Naive thymus-derived CD8-positive, alpha-beta T cell (primary cell): Measurements from ENCODE around the gene ELOB. TPM values are rescaled to one million over a fixed set of nuclear protein-coding genes. Genes with fewer than 3 reads are reported as not detected.

Source experiments
- ATAC-seq, 2 donors: fragments of 150-1000 bp; cut with Tn5 transposase in 1 of 2; sonication (Bioruptor Pico), chemical (Tn5 transposase) in 1 of 2; 1 replicate in 1 of 2; 2 replicates in 1 of 2; pipeline ENCODE4 v1.10.0; 2021; ENCODE audit warnings: mild to moderate bottlenecking in 2 of 2, moderate library complexity in 2 of 2
- POLR2A ChIA-PET: fragments of 350-600 bp; sonication (Branson Sonifier 250); formaldehyde crosslinking; loops from one replicate; lab custom pipeline; 2021; ENCODE audit warnings: antibody characterized with exemption; lab: Charles Lee
- DNase-seq, 10 donors: peaks; one replicate each; pipeline versions ENCODE4 v3.0.0 to v3.0.0-alpha.2; 2020 to 2022
- H3K27ac Mint-ChIP-seq, 10 donors: one replicate each; pipeline ENCODE4 v1.8.0; 2020 to 2022; ENCODE audit warnings: mild to moderate bottlenecking in 10 of 10, mixed read lengths in 10 of 10, moderate library complexity in 4 of 10, inconsistent platforms in 1 of 10
- H3K27me3 Mint-ChIP-seq, 5 donors: one replicate each; pipeline ENCODE4 v1.8.0; 2021 to 2022; ENCODE audit warnings: mixed read lengths in 5 of 5
- H3K36me3 Mint-ChIP-seq, 3 donors: one replicate each; pipeline ENCODE4 v1.8.0; 2020 to 2022; ENCODE audit warnings: mixed read lengths in 3 of 3, mild to moderate bottlenecking in 2 of 3, inconsistent platforms in 1 of 3
- H3K4me1 Mint-ChIP-seq, 4 donors: one replicate each; pipeline ENCODE4 v1.8.0; 2021 to 2022; ENCODE audit warnings: mixed read lengths in 4 of 4
- H3K4me3 Mint-ChIP-seq, 10 donors: one replicate each; pipeline ENCODE4 v1.8.0; 2020 to 2022; ENCODE audit warnings: mild to moderate bottlenecking in 10 of 10, mixed read lengths in 10 of 10, moderate library complexity in 6 of 10, inconsistent platforms in 1 of 10
- H3K9me3 Mint-ChIP-seq, 9 donors: one replicate each; pipeline ENCODE4 v1.8.0; 2020 to 2022; ENCODE audit warnings: mixed read lengths in 9 of 9, mild to moderate bottlenecking in 3 of 9, inconsistent platforms in 1 of 9, moderate library complexity in 1 of 9
- polyA plus RNA-seq, 3 donors: library from polyadenylated mRNA; unstranded; fragments of 300-500 nt; fragmentation: Illumina TruSeq; gene quantifications; one replicate each; pipeline ENCODE4 v1.2.3, GENCODE V29; 2021
- total RNA-seq, 8 experiments: library from RNA in 2 of 8; stranded (reverse) in 2 of 8; gene quantifications; one replicate each; pipeline ENCODE4 v1.2.3 and lab custom pipeline; 2021 to 2026

ELOB gene
- total and polyA plus RNA-seq, 5 experiments from 2014 or later, result 121 to 301 (median 230) TPM

- peak overlapping the region in 3 of 10 donors; percentile 28 to 78 (median 67) for H3K27ac Mint-ChIP-seq
- peaks cover 46 to 100% (median 66%) of the 10 kb centered on the region in 3 donors for H3K36me3 Mint-ChIP-seq
- no peak for DNase-seq
- peaks cover 6 to 65% (median 41%) of the 10 kb centered on the region in 4 donors for H3K4me1 Mint-ChIP-seq
- H3K27me3 Mint-ChIP-seq, result no peaks in the 10 kb centered on the region
- no peaks in the 10 kb centered on the region for H3K9me3 Mint-ChIP-seq
- POLR2A ChIA-PET, result no interaction called here
- peak overlapping the region in 1 of 10 donors; percentile 44 for H3K4me3 Mint-ChIP-seq
- ATAC-seq, result no peak
These were observed 15.0 kb downstream of the ELOB start for GRCh38 chr16:2761886-2762583.

DNA sequence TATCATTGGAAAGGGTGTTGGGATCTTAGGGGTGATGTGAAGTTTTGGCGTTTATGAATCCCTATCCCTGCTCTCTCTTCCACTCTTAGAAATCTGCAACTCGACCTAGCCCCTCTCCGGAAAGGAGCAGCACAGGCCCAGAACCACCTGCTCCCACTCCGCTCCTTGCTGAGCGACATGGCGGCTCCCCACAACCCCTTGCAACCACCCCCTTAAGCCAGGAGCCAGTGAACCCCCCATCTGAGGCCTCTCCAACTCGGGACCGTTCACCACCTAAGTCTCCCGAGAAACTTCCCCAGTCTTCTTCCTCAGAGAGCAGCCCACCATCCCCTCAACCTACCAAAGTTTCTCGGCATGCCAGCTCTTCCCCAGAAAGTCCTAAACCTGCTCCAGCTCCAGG, 15.6 kb downstream of the ELOB start:
- Mint-ChIP-seq H3K4me3 (peak overlapping the region in 1 of 10 donors; percentile 10), H3K27me3 (no peaks in the 10 kb centered on the region), H3K27ac (peak overlapping the region in 2 of 10 donors; percentile 67 to 73), H3K36me3 (peaks cover 43 to 100% (median 60%) of the 10 kb centered on the region in 3 donors), H3K4me1 (peaks cover 11 to 67% (median 44%) of the 10 kb centered on the region in 4 donors), H3K9me3 (no peaks in the 10 kb centered on the region)
- DNase-seq (no peak), ATAC-seq (no peak)
- POLR2A ChIA-PET, result no interaction called here

DNA sequence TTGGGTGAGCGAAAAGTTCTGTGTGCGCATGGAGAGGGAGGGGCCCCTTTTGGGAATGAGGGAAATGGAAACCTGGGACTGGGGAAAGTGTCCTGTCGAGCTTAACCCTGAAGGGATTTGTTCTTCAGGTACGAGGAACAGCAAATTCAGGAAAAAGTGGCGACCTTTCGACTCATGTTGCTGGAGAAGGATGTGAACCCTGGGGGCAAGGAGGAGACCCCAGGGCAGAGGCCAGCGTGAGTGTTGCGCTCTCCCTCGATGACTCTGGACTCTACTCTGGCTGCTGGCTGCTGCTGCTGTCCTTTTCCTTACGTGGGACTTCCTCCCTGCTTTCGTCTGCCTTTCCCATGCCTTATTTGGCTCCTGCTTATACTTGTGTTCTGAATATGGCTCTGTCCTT, 19.7 kb downstream of the ELOB start:
- DNase-seq (no peak), ATAC-seq (no peak)
- Mint-ChIP-seq H3K27me3 (no peaks in the 10 kb centered on the region), H3K4me3 (no peak overlapping the region), H3K4me1 (peaks cover 40 to 78% (median 58%) of the 10 kb centered on the region in 4 donors), H3K9me3 (no peaks in the 10 kb centered on the region), H3K36me3 (peaks cover 25 to 88% (median 38%) of the 10 kb centered on the region in 3 donors), H3K27ac (peak overlapping the region in 5 of 10 donors; percentile 15 to 80 (median 34))
- POLR2A ChIA-PET, result interaction anchor here (0.7 to 1.2 kb wide), 3 partner anchors 18 to 111 kb away, joined by 3 to 5 read pairs (median 5); no protein-coding TSS in a partner anchor

GRCh38 chr16:2756288-2757015, 20.6 kb downstream of the ELOB start:
- Mint-ChIP-seq H3K4me3 (peak overlapping the region in 8 of 10 donors; percentile 1 to 81 (median 20)), H3K27me3 (no peaks in the 10 kb centered on the region), H3K9me3 (peaks cover 0 to under 1% (median 0%) of the 10 kb centered on the region in 9 donors), H3K36me3 (peaks cover 23 to 79% (median 29%) of the 10 kb centered on the region in 3 donors), H3K4me1 (peaks cover 46 to 72% (median 55%) of the 10 kb centered on the region in 4 donors), H3K27ac (peak overlapping the region in 9 of 10 donors; percentile 29 to 99 (median 70))
- POLR2A ChIA-PET, result interaction anchor here (0.7 to 1.2 kb wide), 3 partner anchors 15 to 112 kb away, joined by 3 to 5 read pairs (median 5); no protein-coding TSS in a partner anchor
- ATAC-seq (no peak), DNase-seq (peak in 1 of 10 donors; percentile 59)

- POLR2A ChIA-PET, result interaction anchor here (5.5 kb wide), 1 partner anchor 22 kb away, joined by 128 read pairs; the partner anchor contains the start of gene ELOB
- ATAC-seq (no peak), DNase-seq (no peak)
- Mint-ChIP-seq H3K27me3 (no peaks in the 10 kb centered on the region), H3K36me3 (peaks cover 16 to 66% (median 20%) of the 10 kb centered on the region in 3 donors), H3K27ac (peak overlapping the region; percentile 71 to 99 (median 86)), H3K4me1 (peaks cover 49 to 67% (median 58%) of the 10 kb centered on the region in 4 donors), H3K9me3 (peaks cover 0 to 5% (median 0%) of the 10 kb centered on the region in 9 donors), H3K4me3 (peak overlapping the region; percentile 81 to 97 (median 92))
These were observed 21.9 kb downstream of the ELOB start for GRCh38 chr16:2755158-2755557.

- no peaks in the 10 kb centered on the region for H3K27me3 Mint-ChIP-seq
- peak overlapping the region; percentile 81 to 97 (median 92) for H3K4me3 Mint-ChIP-seq
- H3K27ac Mint-ChIP-seq, result peak overlapping the region; percentile 84 to 99 (median 93)
- peaks cover 9 to 51% (median 10%) of the 10 kb centered on the region in 3 donors for H3K36me3 Mint-ChIP-seq
- ATAC-seq (no peak), DNase-seq (no peak)
- peaks cover 0 to 5% (median 0%) of the 10 kb centered on the region in 9 donors for H3K9me3 Mint-ChIP-seq
- peaks cover 43 to 56% (median 54%) of the 10 kb centered on the region in 4 donors for H3K4me1 Mint-ChIP-seq
- POLR2A ChIA-PET, result interaction anchor here (0.6 to 5.5 kb wide), 10 partner anchors 9 to 789 kb away, joined by 3 to 128 read pairs (median 4); partner anchors contain the start of genes ELOB, KCTD5 and RPS2
These were observed 23.4 kb downstream of the ELOB start for GRCh38 chr16:2753733-2754020.

DNA sequence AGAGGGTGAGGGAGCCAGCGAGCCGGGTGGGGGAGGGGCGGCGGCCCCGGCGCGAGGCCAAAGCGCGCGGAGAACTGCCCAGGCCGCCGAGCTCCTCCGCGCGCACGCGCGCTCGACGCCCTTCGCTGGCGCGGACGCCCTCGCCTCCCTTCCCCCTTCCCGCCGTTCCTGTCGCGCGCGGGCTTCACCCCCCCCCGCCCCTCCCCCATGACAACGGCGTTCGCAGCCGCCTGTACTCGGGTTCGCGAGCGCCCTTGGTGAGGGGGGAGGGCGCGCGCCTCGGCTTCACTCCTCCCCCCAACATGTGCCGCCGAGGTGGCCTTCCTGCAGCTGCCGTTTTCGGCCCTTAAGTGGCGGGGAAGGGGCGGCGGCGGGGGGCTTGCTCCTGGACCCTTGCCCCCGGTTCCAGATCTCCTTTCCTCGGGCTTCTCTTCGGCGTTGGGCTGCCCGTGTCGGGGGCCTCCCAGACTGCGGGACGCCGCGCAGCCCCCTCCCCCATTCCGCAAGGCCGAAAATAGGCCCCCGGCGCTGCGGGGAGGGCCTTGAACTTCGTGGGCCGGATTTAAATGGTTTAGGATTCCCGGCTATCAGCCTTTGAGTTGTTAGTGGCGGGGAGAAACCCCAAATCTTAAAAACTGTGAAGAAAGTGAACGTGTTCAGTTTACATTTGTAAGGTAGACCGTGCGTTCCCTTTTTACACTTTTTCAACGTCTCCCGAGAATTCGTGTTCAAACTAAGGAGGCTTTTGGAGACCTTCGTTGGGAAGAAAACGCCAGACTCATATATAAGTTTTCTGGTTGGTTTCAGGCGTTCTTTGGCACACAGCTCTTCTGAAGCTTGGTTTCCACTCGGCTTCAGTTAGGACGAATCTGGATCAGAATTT, 24.0 kb downstream of the ELOB start:
- Mint-ChIP-seq H3K27me3 (no peaks in the 10 kb centered on the region), H3K9me3 (peaks cover 0 to 5% (median 0%) of the 10 kb centered on the region in 9 donors), H3K27ac (peak overlapping the region; percentile 84 to 99 (median 98)), H3K36me3 (peaks cover 5 to 45% (median 6%) of the 10 kb centered on the region in 3 donors), H3K4me3 (peak overlapping the region; percentile 81 to 97 (median 92)), H3K4me1 (peaks cover 41 to 56% (median 52%) of the 10 kb centered on the region in 4 donors)
- DNase-seq, result peak in 4 of 10 donors; percentile 40 to 79 (median 51)
- POLR2A ChIA-PET, result interaction anchor here (0.6 to 5.5 kb wide), 15 partner anchors 10 to 239 kb away, joined by 3 to 128 read pairs (median 5); partner anchors contain the start of genes ATP6V0C, ELOB and KCTD5
- ATAC-seq, result peak; percentile 30 to 46

DNA sequence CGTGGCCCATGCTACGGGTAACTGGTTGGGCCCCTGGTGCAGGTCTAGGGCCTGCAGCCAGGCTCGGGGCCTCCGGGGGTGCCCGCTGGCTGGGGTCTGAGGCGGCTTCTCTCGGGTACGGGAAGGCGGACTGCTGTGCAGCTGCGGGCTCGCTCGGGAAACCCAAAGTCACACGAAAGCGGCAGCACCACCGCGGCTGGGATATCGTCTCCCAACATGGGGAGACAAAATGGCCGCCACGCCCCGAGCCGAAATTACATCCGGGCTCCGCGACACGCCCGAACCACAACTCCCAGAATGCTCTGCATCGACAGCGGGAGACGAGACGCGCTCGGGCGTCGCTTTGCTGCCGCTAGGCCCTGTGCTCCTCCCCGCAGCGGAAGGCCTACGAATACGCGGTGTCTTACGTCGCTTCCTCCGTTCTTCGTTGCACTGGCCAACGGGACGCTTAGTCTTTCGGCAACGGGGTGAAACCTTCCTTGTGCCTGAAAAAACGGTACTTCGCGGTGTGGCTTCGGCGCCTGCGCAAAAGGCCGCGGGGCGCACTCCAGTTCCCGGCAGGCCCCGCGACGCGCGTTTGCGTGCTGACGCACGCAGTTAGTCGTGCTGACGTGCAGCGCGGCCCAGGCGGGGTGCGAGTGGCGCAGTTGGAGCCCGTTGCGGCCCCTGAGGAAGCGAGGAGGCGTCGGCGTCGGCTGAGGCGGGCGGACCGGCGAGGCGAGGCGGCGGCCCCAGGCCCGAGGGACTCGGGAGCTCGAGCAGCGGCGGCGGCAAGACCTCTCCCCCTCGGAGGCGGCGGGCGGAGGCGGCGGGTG, 24.8 kb downstream of the ELOB start, which contains the start of gene SRRM2:
SRRM2 (plus strand) TSS at position 604 of the 815 bp plus-strand sequence. CDS start 3,727 bp downstream, outside the sequence.
- H3K9me3 Mint-ChIP-seq, result peaks cover 0 to 5% (median 0%) of the 10 kb centered on the region in 9 donors
- peak within 1 kb of the TSS; percentile 81 to 97 (median 92) for H3K4me3 Mint-ChIP-seq
- H3K27ac Mint-ChIP-seq, result peak within 1 kb of the TSS; percentile 98 to 99 (median 99)
- H3K27me3 Mint-ChIP-seq, result no peaks in the 10 kb centered on the region
- DNase-seq (peak; percentile 89 to 99 (median 94)), ATAC-seq (peak; percentile 85 to 89)
- H3K36me3 Mint-ChIP-seq, result peaks cover 0 to 37% (median 6%) of the 10 kb centered on the region in 3 donors
- peaks cover 36 to 50% (median 45%) of the 10 kb centered on the region in 4 donors for H3K4me1 Mint-ChIP-seq
- POLR2A ChIA-PET, result interaction anchor here (0.8 to 5.5 kb wide), 15 partner anchors 12 to 239 kb away, joined by 3 to 128 read pairs (median 5); partner anchors contain the start of genes ATP6V0C, ELOB, FLYWCH1 and KCTD5

DNA sequence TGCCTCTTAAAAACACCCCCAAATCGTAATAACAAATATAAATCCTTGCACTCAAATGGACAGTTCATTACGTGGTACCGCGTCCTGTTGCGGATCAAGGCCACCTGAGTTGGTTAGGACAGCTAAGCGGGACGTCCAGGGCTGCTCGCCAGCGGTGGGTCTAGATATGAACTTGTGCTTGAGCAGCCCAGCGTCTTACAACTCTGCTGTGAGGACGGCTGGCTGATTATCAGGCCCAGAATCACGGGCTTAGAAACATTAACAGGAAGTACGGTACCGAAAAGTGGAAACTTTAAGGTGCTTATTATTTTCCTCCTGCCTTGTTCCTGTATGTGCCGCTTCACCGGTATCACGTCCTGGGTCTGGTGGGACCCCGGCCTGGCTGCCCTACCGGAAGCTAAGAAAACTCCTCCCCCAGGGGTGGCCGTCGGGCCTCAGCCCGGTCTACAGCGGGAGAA, 25.5 kb downstream of the ELOB start:
- no peaks in the 10 kb centered on the region for H3K27me3 Mint-ChIP-seq
- ATAC-seq, result no peak
- H3K27ac Mint-ChIP-seq, result peak overlapping the region; percentile 98 to 99 (median 99)
- H3K36me3 Mint-ChIP-seq, result peaks cover 0 to 30% (median 6%) of the 10 kb centered on the region in 3 donors
- peaks cover 30 to 47% (median 39%) of the 10 kb centered on the region in 4 donors for H3K4me1 Mint-ChIP-seq
- DNase-seq, result no peak
- peak overlapping the region in 8 of 10 donors; percentile 62 to 95 (median 86) for H3K4me3 Mint-ChIP-seq
- POLR2A ChIA-PET, result interaction anchor here (0.8 to 5.5 kb wide), 8 partner anchors 11 to 161 kb away, joined by 3 to 128 read pairs (median 4); partner anchors contain the start of genes ELOB, FLYWCH1 and KCTD5
- H3K9me3 Mint-ChIP-seq, result peaks cover 0 to 5% (median 0%) of the 10 kb centered on the region in 9 donors

- Mint-ChIP-seq H3K27ac (peak overlapping the region in 4 of 10 donors; percentile 34 to 99 (median 78)), H3K4me1 (peaks cover 15 to 32% (median 23%) of the 10 kb centered on the region in 4 donors), H3K9me3 (peaks cover 0 to 5% (median 0%) of the 10 kb centered on the region in 9 donors), H3K27me3 (no peaks in the 10 kb centered on the region), H3K36me3 (peaks cover 0 to 15% (median 6%) of the 10 kb centered on the region in 3 donors), H3K4me3 (peak overlapping the region in 1 of 10 donors; percentile 30)
- no peak for ATAC-seq
- no peak for DNase-seq
- POLR2A ChIA-PET, result no interaction called here
These were observed 27.1 kb downstream of the ELOB start for GRCh38 chr16:2749936-2750335.
